Stimulated activated CD4-positive, alpha-beta T cell treated with anti-CD3 and anti-CD28 coated beads, Interleukin-15, amount 100 ng/mL, for 24 hours (primary cell): ENCODE results near the gene PPM1H.

Experiments used
- DNase-seq: peaks from one replicate; pipeline ENCODE4 v3.0.0-alpha.2; 2020

PPM1H gene

DNA sequence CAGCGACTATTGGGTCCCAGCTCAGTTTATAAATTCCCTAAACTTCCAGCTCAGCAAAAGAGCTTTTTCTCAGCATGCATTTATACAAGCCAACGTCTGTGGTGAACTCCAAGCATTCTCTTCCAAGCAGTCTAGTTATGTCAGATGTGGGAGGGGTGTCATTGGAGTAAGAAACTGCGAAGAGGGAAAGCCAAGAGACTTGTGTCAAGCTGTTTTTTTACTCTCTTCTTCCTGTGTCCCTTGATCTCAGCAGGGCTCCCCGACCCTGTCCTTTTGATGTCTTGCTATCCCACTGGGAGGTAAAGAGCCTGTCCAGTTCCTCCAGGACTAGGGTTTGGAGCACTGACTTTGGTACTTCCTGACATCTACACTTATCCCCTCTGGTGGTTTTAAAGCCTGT is 69.0 kb downstream of the PPM1H start:
- no peak for DNase-seq

DNA sequence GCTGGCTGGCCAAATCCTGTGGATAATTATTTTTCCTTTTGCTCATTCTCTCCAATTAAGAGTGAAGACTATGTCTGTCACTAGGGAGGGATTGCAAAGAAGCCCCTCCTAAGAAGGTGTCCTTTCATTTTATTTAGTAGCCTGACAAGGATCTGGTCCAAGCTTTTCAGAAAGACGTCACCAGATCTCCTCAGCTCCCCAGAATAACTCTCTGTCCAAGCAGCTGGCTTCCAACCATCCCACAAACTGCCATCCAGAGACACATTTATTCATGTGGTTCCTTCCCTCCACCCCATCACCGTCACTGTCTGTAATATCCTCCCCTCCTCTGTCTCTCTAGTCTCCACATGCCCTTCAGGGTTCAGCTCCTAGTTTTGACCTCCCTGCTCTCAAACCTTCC is 69.9 kb downstream of the PPM1H start:
- no peak for DNase-seq

DNA sequence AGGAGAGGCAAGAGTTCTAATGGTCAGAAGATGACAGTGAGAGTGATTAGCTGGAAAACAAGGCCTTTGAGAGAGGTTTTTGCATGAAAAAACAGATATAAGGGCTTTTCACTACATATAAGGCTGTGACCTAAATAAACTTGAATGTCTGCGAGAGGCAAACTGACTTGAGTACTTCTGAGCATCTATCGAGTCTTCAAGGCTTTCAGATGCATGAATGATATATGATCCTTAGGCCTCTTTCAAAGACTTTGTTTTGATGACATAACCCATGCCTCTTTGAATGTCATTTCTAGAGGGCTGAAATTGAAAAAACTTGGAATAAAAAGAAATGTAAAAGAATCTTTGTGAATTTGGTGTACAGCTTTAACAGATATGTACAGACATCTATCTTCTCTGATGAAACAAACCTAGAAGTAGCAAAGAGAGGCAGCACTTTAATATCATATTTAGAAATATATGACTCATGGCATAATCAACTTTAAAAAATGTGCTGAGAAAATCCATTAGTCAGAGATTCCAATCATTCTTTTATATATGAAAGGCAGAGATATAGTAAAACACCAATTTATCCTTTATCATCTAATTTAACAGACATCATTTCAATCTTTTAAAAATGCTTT is 72.6 kb downstream of the PPM1H start:
- DNase-seq: no peak

DNA sequence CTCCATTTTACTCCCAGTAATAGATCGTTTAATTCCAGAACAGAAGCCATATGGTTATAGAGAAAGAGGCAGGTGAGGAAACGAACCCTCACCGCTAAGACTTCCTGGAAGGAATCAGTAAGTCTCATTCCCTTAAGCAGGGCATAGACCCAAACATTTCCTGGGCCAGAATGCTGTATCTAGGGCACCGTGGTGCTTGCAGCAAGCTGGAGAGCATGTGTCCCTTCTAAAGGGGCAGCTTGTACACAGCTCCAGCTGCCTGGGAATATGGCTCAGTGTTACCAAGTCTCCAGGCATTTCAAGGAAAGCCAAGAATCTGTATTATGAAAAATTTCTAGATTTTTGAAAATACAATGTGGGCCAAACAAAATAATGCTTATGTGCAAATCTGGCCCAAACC is 73.4 kb downstream of the PPM1H start:
- DNase-seq: no peak

DNA sequence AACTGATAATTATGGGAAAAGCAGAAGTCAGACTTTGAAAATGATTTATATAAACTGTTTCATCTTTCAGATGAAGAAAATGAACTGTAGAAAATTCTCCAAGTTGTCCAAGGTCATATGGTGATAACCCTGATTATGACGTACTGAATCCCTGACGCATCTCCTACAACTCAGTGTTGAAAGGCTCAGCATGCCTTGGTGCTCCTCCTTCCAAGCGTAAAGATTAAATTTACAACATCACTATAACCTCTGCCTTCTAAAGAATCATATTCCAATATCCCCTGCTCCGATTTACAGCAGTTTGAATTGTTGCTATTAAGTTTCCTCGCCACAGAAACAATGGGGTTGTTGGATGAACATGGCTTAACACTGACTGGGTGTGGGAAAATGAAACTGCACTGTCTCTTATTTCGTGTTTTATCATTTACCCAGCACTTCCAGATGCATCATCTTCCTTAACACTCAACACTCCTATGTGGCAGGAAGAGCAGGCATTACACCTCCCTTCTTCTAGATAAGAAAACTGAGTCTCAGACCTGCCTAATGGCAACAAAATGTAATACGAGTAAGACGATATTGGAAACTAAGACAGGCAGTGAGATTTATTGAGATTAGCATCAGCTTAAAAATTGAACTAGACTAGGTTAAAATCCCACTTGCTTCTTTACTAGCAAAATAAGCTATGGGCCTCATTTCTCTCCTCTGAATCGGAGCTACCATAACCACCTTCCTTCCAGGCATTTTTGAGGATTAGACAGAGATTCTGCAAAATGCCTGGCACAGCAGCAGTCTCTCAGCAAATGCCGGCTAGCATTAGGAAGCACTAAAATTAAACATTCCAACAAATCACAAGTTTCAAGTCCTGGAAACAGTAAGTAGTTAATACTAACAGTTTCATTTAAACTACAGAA is 74.2 kb downstream of the PPM1H start:
- DNase-seq: no peak

DNA sequence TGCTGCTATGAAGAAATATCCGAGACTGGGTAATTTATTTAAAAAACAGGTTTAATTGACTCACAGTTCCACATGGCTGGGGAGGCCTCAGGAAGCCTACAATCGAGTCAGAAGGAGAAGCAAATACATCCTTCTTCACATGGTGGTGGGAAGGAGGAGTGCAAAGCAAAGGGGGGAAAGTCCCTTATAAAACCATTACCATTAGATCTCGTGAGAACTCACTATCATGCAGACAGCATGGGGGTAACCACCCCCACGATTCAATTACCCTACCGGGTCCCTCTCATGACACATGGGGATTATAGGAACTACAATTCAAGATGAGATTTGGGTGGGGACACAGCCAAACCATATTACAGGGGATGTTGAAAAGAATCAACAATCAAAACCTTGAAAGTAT is 74.9 kb downstream of the PPM1H start:
- DNase-seq: no peak

DNA sequence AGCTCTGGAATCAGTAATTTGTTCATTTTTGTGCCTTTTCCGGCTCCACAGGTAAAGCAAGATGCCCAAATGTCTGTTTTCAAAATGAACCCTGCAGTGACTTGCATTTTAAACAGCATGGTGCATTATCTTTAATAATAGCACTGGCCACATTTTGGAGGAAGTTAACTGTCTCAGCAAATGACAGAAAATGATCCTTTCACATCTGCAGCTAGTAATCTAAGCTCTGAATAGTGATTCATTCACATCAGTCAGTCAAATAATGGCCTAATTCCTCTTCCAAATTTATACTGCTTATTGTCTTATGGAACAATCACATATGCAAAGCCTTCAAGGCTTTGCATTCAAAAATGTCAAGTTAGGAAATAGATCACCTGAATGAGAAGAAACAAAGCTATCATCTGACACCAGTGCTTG is 75.6 kb downstream of the PPM1H start:
- DNase-seq: no peak

DNA sequence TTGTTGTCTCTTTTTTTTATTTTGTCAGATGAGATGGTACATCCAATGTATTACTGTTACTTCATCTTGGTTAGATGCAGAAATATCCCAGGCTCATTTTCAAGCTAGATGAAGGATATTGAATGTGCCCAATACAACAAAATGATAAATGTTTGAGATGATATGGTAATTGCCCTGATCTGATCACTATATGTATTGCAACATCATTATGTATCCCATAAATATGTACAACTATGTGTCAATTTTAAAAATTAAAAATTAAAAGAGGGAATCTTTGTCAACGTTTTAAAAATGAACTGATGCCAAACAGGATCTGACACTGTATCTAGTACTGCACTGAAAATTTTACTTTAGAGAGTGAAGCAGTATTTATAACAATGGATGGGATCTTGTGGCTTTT is 78.5 kb downstream of the PPM1H start:
- no peak for DNase-seq

DNA sequence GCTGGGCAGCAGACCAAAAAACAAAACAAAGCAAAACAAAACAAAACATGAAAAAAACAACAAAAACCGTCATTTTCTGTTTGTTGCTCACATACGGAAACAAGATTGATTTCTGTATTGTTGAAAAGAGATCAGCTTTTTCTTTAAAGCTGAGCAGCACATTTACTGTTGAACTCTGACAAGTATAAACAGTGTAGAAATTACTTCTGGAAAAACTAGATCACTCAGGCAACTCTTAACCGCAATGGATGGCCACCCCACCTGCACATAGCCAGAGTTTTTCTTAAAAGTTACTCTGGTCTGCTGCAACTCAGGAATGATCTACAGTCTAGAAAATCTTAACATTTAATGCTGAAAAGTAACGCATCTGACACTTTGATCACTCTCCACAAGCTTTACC is 80.9 kb downstream of the PPM1H start:
- no peak for DNase-seq

DNA sequence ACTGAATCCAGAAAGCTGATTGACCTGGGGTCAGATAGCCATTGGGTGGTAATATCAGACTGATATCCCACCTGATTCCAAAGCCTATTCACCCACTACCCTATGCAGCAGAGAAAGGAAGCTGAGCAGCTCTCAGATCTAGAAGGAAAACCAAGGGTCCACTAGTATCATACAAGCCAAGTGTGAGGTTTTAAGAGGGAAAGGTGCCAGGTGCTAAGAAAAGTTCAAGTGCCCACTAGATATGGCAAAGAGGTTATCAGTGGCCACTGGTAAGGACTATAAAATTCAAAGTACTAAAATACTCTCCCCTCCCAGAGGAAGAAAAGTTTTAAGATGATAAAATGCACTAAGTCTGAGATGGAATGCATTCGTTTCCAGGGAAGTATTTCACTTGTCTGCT is 85.6 kb downstream of the PPM1H start:
- no peak for DNase-seq

DNA sequence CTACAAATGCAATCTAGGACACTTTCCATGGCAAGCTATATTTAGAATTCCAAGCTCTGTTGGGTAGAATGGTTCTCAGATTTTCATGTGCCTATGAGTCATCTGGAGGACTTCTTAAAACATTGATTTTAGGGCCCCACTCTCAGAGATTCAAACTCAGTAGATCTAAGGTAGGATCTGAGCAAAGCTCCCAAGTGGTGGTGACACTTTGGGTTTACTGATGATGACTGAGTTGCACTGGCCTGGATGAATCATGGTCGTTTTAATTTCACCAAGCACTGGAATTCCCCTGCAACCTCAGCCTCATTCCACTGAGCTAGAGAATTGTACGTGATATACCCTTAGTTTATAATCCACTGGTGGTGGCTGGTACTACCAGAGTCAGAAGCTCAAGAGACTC is 86.5 kb downstream of the PPM1H start:
- peak; percentile 17 for DNase-seq

DNA sequence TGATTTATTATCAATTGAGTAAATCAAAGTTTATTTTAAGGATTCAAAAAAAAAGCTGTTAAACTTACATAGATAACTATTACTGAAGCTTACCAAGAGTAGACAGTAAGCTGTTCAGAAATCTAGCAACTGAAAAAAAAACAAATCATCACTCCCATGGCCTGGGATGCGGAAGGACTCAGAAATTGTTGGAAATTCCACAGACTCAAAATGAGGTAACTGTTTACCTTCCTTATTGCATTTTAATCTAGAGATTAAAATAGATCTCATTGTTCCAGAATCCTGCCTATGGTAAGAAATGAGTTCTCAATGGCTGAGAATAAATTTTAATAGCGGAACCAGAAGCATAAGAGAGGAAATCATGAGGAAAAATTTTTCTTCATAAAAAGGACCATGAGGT is 87.2 kb downstream of the PPM1H start:
- DNase-seq: no peak

DNA sequence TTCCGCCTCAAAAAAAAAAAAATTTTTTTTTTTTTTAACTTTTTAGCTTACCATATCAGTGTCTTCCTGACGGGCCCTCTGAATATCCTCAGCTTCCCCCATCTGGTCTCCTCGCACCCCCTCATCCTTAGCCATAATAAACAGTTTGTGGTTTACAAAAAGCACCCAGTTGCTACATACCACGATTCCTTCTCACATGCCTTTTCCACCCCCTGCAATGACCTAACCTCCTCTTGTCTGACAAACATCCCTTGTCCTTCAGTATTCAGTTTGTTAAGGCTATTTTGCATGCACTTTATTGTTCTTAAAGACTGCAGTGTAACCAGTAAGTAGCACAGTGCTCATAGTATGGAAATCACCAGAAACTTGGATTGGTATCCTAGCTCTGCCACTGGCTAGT is 88.5 kb downstream of the PPM1H start:
- DNase-seq: no peak

DNA sequence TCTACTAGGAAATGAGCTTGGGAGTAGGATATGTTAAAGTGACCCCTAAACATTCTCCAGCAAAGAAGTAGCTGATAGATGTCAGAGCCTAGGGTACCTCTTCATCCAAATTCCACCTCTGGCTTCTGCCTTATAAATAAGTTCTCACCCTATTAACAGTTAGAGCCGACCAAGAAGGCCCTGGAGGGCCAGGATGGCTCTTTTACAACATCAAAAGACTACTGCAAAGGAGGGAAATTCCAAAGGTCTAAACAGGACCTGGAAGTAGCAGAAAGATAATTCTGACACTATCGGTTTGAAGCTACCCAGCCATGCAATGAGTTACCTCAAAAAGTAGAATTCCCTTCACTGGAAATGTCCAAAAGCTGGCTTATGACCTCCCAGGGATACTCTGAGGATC is 90.0 kb downstream of the PPM1H start:
- no peak for DNase-seq

DNA sequence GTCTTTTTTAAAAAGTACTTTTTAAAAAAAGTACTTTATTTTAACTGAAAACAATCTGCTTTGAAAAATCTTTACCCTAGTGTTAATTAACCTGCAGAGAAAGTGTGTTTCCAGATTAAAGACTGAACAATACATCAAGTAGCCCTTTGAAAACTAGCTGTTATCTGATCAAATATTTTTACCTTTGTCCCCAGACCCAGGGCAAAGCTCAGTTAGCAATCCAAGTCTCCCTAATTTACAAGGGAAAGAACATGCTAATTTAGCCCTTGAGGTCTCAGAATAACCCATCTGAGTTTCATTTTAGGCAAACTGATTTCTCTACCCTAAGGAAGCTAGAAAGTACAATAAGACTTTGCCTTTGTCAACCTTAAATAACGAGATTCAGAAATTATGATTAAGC is 91.2 kb downstream of the PPM1H start:
- DNase-seq: no peak

DNA sequence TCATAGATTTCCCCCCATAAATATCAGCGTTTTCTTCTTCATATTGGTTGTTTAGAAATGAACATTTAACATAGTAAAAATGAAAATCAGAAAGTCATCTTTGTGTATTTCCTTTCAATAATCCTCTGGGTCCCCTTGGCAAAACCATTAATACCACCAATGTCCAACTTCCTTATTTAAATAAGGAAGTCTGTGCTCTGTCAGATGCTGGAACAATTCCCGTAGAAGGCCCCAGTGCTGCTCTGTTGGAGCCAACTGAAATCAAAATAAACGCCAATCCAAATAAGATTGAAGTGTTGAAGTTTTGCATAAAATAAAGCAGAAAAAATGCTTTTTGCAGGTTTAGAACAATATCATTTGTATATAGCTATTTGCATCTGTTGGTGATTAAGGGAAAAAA is 93.1 kb downstream of the PPM1H start:
- no peak for DNase-seq

DNA sequence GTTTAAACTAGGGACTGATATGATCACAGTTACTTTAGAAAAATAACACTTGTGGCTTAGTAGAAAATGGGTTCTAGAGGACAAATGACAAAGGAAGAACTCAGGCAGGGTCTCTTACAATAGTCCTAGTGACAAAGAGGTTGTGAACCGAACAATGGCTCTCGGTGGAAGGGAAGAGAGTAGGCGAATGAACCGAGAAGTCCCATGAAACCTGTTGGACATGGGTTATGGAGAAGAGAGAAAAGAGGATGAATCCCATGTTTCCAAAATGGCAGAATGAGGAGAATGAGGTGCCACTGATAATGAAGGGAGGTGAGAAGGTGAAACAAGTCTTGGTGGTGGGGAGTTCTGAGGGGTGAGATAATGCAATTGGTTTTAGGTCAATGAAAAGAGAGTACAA is 94.1 kb downstream of the PPM1H start:
- no peak for DNase-seq

DNA sequence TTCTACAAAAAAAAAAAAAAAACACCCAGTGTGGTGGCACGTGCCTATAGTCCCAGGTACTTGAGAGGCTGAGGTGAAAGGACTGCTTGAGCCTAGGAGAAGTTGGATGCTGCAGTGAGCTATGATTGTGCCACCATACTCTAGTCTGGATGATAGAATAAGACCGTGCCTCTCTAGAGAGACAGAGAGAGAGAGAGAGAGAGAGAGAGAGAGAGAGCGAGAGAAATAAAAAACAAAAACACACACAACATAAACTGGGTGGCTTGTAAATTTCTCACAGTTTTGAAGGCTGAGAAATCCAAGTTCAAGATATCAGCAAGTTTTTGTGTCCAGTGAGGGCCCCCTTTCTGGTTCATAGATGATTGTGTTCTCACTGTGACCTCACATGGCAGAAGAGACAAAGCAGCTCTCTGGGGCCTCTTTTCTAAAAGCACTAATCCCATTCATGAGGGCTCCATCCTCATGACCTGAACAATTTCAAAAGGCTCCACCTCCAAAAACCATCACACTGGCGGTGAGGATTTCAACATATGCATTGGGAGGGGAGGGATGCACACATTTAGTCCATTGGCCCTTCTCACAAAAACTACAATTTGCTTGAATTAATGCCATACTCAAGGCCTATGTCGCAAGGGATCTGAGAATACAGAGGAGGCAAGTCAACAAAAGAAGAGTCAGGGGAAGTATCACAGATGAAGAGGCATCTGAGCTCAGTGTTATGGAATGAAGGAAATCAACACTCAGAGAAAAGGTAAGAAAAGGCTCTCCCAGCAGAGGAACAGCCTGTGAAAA is 94.9 kb downstream of the PPM1H start:
- no peak for DNase-seq

DNA sequence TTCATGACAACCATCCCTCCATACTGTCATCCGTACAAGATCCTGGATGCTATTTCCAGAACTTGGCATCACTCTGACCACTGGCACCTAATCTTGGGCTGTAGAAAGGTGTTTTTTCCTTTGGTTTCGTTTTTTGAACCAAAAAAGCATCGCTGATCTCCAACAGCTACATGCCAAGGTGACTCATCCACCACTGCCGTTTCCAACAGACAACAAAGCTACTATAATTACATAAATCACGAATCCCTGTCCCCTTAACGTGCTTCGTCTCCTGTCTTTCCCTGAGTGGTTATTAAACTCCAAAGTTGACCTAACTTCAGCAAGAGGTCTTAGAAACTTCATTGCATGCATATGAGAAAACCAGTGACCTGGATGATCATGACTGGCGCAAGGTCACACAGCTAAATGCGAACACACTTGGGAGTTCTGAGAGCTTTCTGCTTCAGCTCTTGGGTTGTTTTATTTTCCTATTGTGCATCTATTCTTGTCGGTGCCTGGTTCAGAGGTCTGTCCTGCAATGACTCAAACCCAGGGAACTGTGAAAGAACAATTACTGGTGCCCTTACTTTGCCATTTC is 99.9 kb downstream of the PPM1H start:
- DNase-seq: no peak

DNA sequence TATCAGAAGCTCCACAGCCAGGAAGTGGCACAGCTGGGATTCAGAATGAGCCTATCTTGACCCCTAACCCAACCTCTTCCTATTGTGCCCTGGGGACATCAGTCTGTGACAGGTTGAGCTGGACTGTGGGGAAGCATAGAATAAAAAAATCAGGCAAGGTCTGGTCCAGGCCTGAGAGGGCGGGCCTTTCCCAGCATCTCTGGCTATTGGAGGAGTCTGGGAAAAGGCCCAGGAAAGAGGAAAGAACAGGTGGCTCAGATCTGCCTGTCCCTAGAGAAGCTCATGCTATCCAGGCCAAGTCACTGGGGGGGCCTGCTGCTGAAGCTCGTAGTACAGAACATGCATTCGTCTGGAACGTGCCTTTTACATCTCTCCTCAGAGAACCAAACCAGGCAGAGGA is 100.5 kb downstream of the PPM1H start:
- no peak for DNase-seq

DNA sequence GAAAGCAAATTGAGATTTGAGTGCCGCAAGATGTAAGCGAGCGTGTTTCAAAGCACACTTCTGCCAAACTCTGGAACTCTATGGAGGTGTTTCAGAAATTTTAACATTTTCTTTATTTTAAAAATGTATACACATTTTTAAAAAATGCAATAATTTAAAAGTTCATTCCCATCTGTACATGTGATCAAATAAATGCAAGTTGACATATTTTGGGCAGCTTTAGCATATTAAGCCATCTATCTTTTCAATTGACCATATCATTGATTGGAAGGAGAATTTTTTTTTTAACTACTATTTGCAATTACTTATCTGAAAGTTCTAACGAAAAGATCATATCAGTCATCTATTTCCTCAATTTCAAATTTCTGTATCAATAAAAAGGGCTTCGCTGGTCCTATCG is 101.3 kb downstream of the PPM1H start:
- no peak for DNase-seq

DNA sequence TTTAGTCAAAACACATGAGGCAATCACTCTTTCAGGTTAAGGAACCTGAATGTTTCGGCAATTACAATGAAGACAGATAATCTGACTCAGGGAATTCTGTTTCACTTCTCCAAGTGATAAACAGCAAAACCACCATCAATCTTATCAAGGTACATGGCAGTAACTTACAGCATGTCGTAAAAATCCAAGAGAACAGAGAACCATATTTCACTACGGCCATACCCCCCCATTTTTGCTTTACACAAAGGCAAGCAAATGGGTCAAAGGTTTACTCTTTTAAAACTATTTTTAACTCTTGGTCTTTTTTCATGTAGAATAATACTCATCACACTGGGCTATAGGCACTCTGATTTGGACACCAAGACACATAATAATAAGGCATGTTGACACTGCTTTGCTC is 102.4 kb downstream of the PPM1H start:
- no peak for DNase-seq

DNA sequence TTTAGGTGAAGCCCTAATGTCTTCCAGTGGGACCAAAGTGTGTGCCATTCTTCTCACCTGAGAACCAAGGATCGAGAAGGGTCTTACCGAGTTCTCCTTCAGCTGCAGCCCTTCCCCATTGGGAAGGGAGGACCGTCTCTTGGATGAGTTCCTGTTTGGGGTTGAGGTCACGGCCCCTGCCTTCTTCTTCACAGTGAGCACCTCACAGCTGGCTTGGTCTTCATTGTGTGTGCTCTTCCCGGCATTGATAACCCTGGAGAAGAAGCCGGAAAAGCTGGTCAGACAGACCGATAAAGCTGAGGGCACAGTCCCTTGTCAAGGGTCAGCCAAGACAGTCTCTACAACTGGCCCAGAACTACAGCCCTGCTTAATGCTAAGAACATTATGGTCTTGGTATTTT is 102.9 kb downstream of the PPM1H start:
- DNase-seq: no peak

DNA sequence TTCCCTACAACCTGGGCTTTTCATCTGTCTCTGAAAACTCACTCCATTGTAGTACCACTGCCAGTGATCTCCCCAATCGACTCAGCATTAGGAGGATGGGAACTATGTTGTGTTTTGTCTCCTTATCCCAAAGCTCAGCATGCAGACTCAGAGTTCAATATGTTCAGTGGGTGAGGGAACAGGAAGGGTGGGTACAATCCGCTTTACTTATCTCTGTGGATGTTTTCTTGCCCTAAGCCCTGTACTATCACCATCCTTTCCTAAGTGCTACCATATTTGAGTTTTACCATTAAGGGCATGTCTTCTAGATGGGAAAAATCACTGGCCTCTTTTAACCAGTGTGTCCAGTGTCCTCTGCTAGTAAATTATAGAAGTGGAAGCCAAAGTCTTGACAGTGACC is 107.1 kb downstream of the PPM1H start:
- no peak for DNase-seq
